ENCODE data around the gene FERMT3. TPM values are rescaled to one million over a fixed set of nuclear protein-coding genes. Genes with fewer than 3 reads are reported as not detected.

The FERMT3 gene
- total RNA-seq, 1 donor from 2014 or later = 230 TPM

Other genes with a start within 250 kb of the FERMT3 start
- 350 and 373 TPM in 2 replicates for gene COX8A, start 232.1 kb upstream of the FERMT3 start, total RNA-seq
- gene OTUB1, start 220.3 kb upstream of the FERMT3 start, total RNA-seq = 107 and 108 TPM in 2 replicates
- gene FLRT1, start 170.8 kb upstream of the FERMT3 start, total RNA-seq = not detected in 2 replicates
- gene MACROD1, start 40.6 kb upstream of the FERMT3 start, total RNA-seq = 5.6 and 7.8 TPM in 2 replicates
- 253 and 255 TPM in 2 replicates for gene STIP1, start 20.6 kb upstream of the FERMT3 start, total RNA-seq
- gene TRPT1, start 19.5 kb downstream of the FERMT3 start, total RNA-seq = 28.1 and 28.2 TPM in 2 replicates
- 81.5 and 85.3 TPM in 2 replicates for gene NUDT22, start 19.6 kb downstream of the FERMT3 start, total RNA-seq
- gene DNAJC4, start 23.8 kb downstream of the FERMT3 start, total RNA-seq = 26.9 and 30.3 TPM in 2 replicates
- gene VEGFB, start 27.9 kb downstream of the FERMT3 start, total RNA-seq = 57.7 and 58.7 TPM in 2 replicates
- 48.9 and 50.6 TPM in 2 replicates for gene FKBP2, start 34.4 kb downstream of the FERMT3 start, total RNA-seq
- 103 and 111 TPM in 2 replicates for gene PPP1R14B, start 40.2 kb downstream of the FERMT3 start, total RNA-seq
- gene PLCB3, start 44.8 kb downstream of the FERMT3 start, total RNA-seq = 11.5 and 12.0 TPM in 2 replicates
- 40.9 and 45.8 TPM in 2 replicates for gene BAD, start 77.9 kb downstream of the FERMT3 start, total RNA-seq
- gene GPR137, start 79.1 kb downstream of the FERMT3 start, total RNA-seq = 49.4 and 52.1 TPM in 2 replicates
- 0.76 TPM in 1 of 2 replicates, not detected in the other for gene KCNK4, start 84.6 kb downstream of the FERMT3 start, total RNA-seq
- gene CATSPERZ, start 93.6 kb downstream of the FERMT3 start, total RNA-seq = not detected in 2 replicates
- 50.8 and 52.7 TPM in 2 replicates for gene ESRRA, start 98.8 kb downstream of the FERMT3 start, total RNA-seq
- gene TRMT112, start 110.8 kb downstream of the FERMT3 start, total RNA-seq = 187 and 190 TPM in 2 replicates
- gene PRDX5, start 111.4 kb downstream of the FERMT3 start, total RNA-seq = 101 TPM in 2 replicates
- gene CCDC88B, start 133.5 kb downstream of the FERMT3 start, total RNA-seq = 188 and 191 TPM in 2 replicates
- 30.8 and 31.9 TPM in 2 replicates for gene RPS6KA4, start 152.4 kb downstream of the FERMT3 start, total RNA-seq

All from T-helper 1 cell treated with Interleukin-12 subunit alpha and Interleukin-12 subunit beta and Interleukin-4 antibody, amounts not matched to agents 30 ng/mL and 1 ng/mL, for 36 hours (primary cell).